ENCODE data around the gene NPC2.

DNA sequence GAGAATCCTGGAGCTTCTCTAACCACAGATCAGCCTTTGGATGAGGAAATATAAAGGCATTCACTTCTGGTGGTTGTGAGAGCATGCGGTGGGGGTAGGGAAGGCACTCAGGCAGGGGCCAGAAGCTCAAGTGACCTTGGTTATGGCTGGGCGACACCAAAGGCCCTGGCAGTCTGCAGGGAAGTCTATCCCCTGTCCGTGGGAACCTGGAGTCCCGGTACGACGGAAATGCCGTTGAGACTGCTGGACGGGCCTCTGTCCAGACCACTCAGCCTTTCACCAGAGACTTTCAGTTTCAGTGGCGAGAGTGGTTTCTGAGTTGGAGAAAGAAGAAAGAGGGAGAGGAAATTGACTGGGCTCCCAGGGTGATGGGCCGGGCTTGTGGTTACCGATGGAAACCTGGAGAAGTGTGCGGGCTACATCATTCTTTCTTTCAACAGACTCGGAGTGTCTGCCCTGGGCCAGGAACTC is 21.4 kb upstream of the NPC2 start:
- TF ChIP-seq, protein P1, sequence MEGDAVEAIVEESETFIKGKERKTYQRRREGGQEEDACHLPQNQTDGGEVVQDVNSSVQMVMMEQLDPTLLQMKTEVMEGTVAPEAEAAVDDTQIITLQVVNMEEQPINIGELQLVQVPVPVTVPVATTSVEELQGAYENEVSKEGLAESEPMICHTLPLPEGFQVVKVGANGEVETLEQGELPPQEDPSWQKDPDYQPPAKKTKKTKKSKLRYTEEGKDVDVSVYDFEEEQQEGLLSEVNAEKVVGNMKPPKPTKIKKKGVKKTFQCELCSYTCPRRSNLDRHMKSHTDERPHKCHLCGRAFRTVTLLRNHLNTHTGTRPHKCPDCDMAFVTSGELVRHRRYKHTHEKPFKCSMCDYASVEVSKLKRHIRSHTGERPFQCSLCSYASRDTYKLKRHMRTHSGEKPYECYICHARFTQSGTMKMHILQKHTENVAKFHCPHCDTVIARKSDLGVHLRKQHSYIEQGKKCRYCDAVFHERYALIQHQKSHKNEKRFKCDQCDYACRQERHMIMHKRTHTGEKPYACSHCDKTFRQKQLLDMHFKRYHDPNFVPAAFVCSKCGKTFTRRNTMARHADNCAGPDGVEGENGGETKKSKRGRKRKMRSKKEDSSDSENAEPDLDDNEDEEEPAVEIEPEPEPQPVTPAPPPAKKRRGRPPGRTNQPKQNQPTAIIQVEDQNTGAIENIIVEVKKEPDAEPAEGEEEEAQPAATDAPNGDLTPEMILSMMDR (IDR thresholded peaks at IDR 0.05 in 8 of 11, conservative IDR thresholded peaks at IDR 0.05 in 3 of 11) = no peak
- TF ChIP-seq POLR2AphosphoS5 (IDR thresholded peaks at IDR 0.05) (peak in 1 of 3 donors; percentile 37), POLR2A (IDR thresholded peaks at IDR 0.05) (no peak)
